Aorta (tissue), 5 donors: ENCODE measurements around the gene TCEAL3. TPM values are rescaled to one million over a fixed set of nuclear protein-coding genes. Genes with fewer than 3 reads are reported as not detected.

Experiments
- ATAC-seq: fragments of 200-7000 bp; cut with Tn5 transposase; one replicate; pipeline ENCODE4 v1.9.1; 2022; ENCODE audit warnings: moderate library complexity; ENCODE audit not compliant: low FRiP score
- DNase-seq, 2 donors: peaks; one replicate each; pipeline ENCODE4 v3.0.0-alpha.2; 2020
- H3K27ac ChIP-seq, 2 donors: one replicate each; pipeline ENCODE4 v1.5.1; 2013; ENCODE audit warnings: low read length in 2 of 2, mild to moderate bottlenecking in 2 of 2, moderate library complexity in 2 of 2, control low read depth in 1 of 2, inconsistent platforms in 1 of 2, low read depth in 1 of 2
- H3K27me3 ChIP-seq, 2 donors: one replicate each; pipeline ENCODE4 v1.6.1; 2013; ENCODE audit warnings: control low read depth in 1 of 2, low read length in 1 of 2, mild to moderate bottlenecking in 1 of 2, moderate library complexity in 1 of 2; ENCODE audit not compliant: insufficient read depth in 2 of 2, control insufficient read depth in 1 of 2
- H3K36me3 ChIP-seq, 2 donors: one replicate each; pipeline ENCODE4 v1.6.1; 2013; ENCODE audit warnings: control low read depth in 1 of 2, low read length in 1 of 2, mild to moderate bottlenecking in 1 of 2; ENCODE audit not compliant: insufficient read depth in 2 of 2, control insufficient read depth in 1 of 2
- H3K4me1 ChIP-seq, 2 donors: one replicate each; pipeline ENCODE4 v1.6.1; 2013; ENCODE audit warnings: low read length in 2 of 2, control low read depth in 1 of 2, mild to moderate bottlenecking in 1 of 2, moderate library complexity in 1 of 2; ENCODE audit not compliant: insufficient read depth in 2 of 2, control insufficient read depth in 1 of 2
- H3K4me3 ChIP-seq, 2 donors: one replicate each; pipeline ENCODE4 v1.5.1; 2013; ENCODE audit warnings: low read length in 2 of 2, control low read depth in 1 of 2, mild to moderate bottlenecking in 1 of 2
- H3K9me3 ChIP-seq: one replicate; pipeline ENCODE4 v1.6.1; 2013; ENCODE audit warnings: mild to moderate bottlenecking, low read length; ENCODE audit not compliant: control insufficient read depth
- WGBS, 2 donors: extraction: QIAGEN DNeasy Blood & Tissue Kit; methylation state at CpG; one replicate each; pipeline ENCODE4 v1.1.7; 2013; 5-methylcytosine and 5-hydroxymethylcytosine counted together
- intact Hi-C, 2 donors: fragments of 100-400 bp; cut with DNase I; formaldehyde crosslinking; loops; one replicate each; pipeline versions ENCODE4 v1.14.2 to v1.15.0; 2022
- polyA plus RNA-seq, 2 donors: library from polyadenylated mRNA; stranded (reverse); fragments of 200-250 nt; gene quantifications; one replicate each; pipeline ENCODE4 v1.2.3, GENCODE V29; 2013
- total RNA-seq, 2 donors: library from RNA; stranded (reverse); fragmentation: NEBNext Ultra II Directional; extraction: Animal tissue kit (Norgen Biotek cat#: 25700); gene quantifications; one replicate each; pipeline ENCODE4 v1.2.1, GENCODE V29; 2021
- donor health status: healthy with polysubstance abuse.
- donor health status: Bipolar disorder and iron deficiency.
- donor health status: DM: no; HTN: no; CAD: no.
- donor health status: DM: no; HTN: no; CAD: no.
- donor health status: DM: yes; HTN: yes; CAD: no.

Gene TCEAL3
- total and polyA plus RNA-seq, 4 donors, result 34.6 to 392 (median 163) TPM

DNA sequence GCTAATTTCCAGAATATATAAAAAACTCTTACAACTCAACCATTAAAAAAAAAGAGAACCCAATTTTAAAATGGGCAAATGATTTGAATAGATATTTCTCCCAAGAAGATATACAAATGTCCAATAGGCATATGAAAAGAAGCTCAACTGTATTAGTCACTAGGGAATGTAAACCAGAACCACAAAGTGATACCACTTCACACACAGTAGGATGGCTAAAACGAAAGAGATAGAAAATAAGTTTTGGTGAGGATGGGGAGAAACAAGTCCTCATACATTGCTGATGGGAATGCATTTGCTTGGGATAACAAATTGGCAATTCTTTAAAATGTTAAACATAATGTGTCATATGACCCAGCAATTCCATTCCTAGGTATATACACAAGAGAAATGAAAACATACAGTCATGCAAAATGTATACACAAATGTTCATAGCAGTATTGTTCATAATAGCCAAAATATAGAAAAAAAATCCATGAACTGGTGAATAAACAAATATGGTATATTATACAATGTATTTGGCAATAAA, 5.7 kb downstream of the TCEAL3 start:
- Histone ChIP-seq H3K9me3 (no peaks in the 10 kb centered on the region), H3K36me3 (no peaks in the 10 kb centered on the region), H3K4me3 (no peak overlapping the region), H3K4me1 (no peaks in the 10 kb centered on the region), H3K27ac (no peak overlapping the region), H3K27me3 (no peaks in the 10 kb centered on the region)
- ATAC-seq, result no peak
- no peak for DNase-seq
- intact Hi-C loops, result no loop called here
- 51 to 80% methylated on average over 1 of the region's 1 CpG for WGBS, 2 donors

DNA sequence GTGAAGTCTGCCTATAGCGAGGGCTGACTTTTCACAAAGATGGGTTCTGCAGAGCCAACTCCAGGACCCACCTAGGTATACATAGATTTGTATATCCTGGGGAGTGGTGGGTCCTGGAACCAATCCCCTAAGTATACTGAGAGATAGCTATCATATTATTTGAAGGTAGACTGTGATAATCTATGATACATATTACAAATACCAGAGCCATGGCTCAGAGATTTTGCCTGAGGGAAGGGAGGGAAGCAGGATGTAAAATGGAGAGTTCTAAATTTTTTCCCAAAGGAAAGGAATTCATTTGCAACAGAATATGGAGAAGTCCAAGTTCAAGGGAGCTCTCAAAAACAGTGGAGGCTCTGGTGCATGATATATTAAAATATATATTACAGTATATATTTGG, 7.2 kb downstream of the TCEAL3 start:
- no peak overlapping the region for H3K4me3 ChIP-seq
- intact Hi-C loops, result no loop called here
- 79 to 96% methylated on average over 1 of the region's 1 CpG for WGBS, 2 donors
- no peak overlapping the region for H3K27ac ChIP-seq
- no peak for DNase-seq
- H3K27me3 ChIP-seq, result no peaks in the 10 kb centered on the region
- H3K4me1 ChIP-seq, result no peaks in the 10 kb centered on the region
- H3K36me3 ChIP-seq, result no peaks in the 10 kb centered on the region
- no peak for ATAC-seq
- H3K9me3 ChIP-seq, result no peaks in the 10 kb centered on the region

DNA sequence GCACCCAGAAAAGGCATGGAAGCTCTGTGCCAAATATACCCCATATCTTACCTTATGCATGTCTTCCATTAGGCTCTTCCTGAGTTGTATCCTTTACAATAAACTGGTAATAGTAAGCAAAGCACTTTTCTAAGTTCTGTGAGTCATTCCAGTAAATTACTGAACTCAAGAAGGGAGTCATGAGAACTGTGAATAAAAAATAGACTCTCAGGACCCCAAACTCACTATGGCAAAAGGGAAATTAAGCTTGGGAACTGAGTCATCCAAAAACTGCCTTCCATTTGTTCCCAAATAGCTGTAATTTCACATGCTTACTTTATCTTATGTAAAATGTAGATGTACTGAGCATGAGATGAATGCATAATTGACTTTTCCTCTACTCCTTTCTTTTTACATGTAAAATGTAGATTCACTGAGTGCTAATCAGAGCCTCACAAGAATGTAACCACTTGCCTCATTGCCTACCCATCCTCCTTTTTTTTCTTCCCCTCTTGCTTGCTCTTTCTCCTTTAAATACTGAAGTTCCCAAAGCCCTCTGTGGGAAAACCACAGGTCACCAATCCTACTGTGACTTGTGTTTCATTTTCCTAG, 8.1 kb downstream of the TCEAL3 start:
- ATAC-seq, result no peak
- intact Hi-C loops, result no loop called here
- H3K4me1 ChIP-seq, result no peaks in the 10 kb centered on the region

DNA sequence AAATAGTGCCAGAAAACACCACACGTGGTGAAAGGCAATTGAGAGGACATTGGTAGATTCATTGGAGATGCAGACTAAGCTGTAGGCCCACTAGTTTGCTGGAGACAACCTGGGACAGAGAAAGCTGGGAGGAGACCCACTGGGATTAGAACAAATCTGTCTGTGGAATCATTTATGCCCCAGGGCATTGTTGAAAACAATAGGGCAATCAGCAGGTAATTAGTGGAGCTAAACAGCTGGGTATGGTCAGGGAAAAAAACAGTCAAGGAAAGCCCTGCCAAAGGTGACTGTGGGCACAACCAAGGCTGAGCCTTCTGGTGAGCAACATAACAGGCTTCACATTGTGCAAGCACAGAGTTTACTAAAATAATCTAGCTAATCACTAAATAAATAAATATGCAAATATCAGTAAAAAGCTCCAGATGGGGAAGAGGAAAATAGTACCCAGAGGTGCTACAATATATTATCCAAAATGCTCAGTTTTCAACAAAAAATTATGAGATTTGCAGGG, 9.0 kb downstream of the TCEAL3 start:
- no peaks in the 10 kb centered on the region for H3K9me3 ChIP-seq
- H3K27me3 ChIP-seq, result no peaks in the 10 kb centered on the region
- no peaks in the 10 kb centered on the region for H3K36me3 ChIP-seq
- intact Hi-C loops, result no loop called here
- no peak overlapping the region for H3K4me3 ChIP-seq
- no peak overlapping the region for H3K27ac ChIP-seq
- H3K4me1 ChIP-seq, result no peaks in the 10 kb centered on the region
- no peak for ATAC-seq
- DNase-seq, result no peak
- 23 to 37% methylated on average over 1 of the region's 1 CpG for WGBS, 2 donors

More for the DNA sequence above, 8.1 kb downstream of the TCEAL3 start:
- Histone ChIP-seq H3K9me3 (no peaks in the 10 kb centered on the region), H3K27ac (no peak overlapping the region), H3K27me3 (no peaks in the 10 kb centered on the region), H3K36me3 (no peaks in the 10 kb centered on the region), H3K4me3 (no peak overlapping the region)
- no peak for DNase-seq

DNA sequence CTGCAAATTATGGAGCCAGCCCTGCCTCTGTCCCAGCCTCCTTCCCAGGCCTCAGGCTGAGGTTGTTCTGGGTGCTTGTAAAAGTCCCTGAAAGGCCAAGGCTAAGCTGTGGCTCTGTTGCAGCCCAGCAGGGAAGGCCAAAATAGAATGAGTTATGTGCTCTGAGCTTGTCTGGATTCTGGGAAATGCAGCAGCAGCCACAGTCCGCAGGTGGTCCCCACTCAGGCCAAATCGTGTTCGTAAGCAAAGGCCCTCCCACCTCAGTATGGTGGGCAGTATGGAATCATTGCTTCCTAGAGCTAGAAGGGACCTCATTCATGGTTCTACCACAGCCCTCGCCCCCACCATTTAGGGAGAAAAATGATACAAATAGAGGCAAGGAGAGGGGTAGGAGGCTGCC, 16.3 kb downstream of the TCEAL3 start:
- no peak overlapping the region for H3K4me3 ChIP-seq
- no peaks in the 10 kb centered on the region for H3K36me3 ChIP-seq
- 32 to 44% methylated on average over 4 of the region's 4 CpGs for WGBS, 2 donors
- DNase-seq, result no peak
- no peaks in the 10 kb centered on the region for H3K4me1 ChIP-seq
- intact Hi-C loops, result no loop called here
- H3K9me3 ChIP-seq, result no peaks in the 10 kb centered on the region
- H3K27me3 ChIP-seq, result no peaks in the 10 kb centered on the region
- peak overlapping the region in 1 of 2 donors; percentile 13 for H3K27ac ChIP-seq
- peak; percentile 8 for ATAC-seq

DNA sequence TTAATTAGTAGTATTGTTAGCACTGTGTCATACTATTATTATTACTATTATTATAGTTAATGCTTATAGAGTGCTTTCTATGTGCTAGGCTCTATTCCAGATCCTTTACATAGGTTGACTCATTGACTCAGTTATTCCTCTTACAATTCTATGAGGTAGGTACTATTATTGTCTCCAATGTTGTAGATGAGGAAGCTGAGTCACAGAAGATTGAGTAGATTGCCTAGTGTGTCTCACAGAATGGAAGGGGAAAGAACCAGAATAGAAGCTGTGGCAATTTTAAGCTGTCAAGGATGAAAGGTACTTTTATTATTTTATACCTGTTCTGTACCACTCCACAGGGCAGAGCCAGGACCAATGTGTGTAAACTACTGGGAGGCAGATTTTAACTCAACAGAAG, 19.1 kb downstream of the TCEAL3 start:
- Histone ChIP-seq H3K4me1 (no peaks in the 10 kb centered on the region), H3K27ac (no peak overlapping the region), H3K36me3 (no peaks in the 10 kb centered on the region), H3K4me3 (no peak overlapping the region), H3K9me3 (no peaks in the 10 kb centered on the region), H3K27me3 (no peaks in the 10 kb centered on the region)
- intact Hi-C loops, result loop anchor here (5.0 kb wide), 1 partner anchor 55 kb away; no protein-coding TSS in a partner anchor
- DNase-seq, result no peak
- ATAC-seq, result no peak

DNA sequence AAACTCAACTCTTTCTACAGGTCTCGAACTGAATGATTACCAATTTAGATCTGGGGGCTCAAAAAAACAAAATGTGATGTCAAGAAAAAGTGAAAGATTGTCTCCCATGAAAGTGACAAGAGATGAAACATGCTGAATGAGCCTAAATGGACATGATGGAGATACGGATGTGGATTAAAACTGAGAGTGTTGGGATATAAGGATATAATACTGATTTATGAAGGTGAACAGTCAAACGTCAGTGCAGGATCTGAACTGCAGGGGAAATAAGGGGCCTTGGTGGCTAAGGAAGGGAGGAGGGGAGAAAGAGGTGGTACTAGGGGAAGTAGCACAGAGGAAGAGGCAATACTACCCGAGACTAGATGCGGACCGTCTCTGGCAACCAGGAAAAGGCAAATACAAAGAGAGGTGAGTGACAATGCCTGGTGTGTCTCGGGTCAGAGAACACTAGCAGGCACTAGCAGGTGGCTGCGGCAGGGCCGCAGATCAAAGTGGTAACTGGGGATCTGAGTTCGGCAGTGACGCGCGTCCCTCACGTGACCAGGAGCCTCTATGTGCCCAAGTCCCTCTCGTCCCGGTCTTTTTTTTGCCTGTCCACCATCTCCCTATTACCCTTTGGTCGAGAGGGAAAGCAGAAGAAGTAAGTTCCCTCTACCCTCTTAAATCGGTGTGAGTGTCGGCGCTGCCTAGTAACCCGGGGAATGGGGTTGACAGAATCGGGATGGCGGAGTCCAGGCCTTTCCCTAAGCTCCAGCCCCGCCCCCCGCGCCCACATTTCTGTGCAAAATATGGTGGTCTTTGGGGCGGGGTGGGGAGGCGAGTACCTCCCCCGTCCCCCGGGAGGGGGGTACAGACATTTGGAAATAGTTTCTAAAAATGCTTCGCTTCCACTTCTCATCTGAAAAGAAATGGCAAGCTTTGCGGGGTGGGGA, 20.9 kb downstream of the TCEAL3 start, which contains the start of gene TCEAL1:
Gene TCEAL1, plus strand, starts transcription at position 590 of the 932 bp plus-strand sequence. CDS start 942 bp downstream, outside the sequence.
- WGBS, 2 donors, result 1 to 26% methylated on average over 32 of the region's 32 CpGs
- Histone ChIP-seq H3K9me3 (no peaks in the 10 kb centered on the region), H3K4me3 (peak within 1 kb of the TSS; percentile 44 to 92), H3K4me1 (no peaks in the 10 kb centered on the region), H3K36me3 (no peaks in the 10 kb centered on the region), H3K27ac (peak within 1 kb of the TSS; percentile 47 to 88), H3K27me3 (no peaks in the 10 kb centered on the region)
- ATAC-seq, result peak; percentile 72
- DNase-seq, result peak; percentile 72 to 88
- intact Hi-C loops, result loop anchor here (2.0 to 5.0 kb wide), 2 partner anchors 42 to 54 kb away; no protein-coding TSS in a partner anchor

DNA sequence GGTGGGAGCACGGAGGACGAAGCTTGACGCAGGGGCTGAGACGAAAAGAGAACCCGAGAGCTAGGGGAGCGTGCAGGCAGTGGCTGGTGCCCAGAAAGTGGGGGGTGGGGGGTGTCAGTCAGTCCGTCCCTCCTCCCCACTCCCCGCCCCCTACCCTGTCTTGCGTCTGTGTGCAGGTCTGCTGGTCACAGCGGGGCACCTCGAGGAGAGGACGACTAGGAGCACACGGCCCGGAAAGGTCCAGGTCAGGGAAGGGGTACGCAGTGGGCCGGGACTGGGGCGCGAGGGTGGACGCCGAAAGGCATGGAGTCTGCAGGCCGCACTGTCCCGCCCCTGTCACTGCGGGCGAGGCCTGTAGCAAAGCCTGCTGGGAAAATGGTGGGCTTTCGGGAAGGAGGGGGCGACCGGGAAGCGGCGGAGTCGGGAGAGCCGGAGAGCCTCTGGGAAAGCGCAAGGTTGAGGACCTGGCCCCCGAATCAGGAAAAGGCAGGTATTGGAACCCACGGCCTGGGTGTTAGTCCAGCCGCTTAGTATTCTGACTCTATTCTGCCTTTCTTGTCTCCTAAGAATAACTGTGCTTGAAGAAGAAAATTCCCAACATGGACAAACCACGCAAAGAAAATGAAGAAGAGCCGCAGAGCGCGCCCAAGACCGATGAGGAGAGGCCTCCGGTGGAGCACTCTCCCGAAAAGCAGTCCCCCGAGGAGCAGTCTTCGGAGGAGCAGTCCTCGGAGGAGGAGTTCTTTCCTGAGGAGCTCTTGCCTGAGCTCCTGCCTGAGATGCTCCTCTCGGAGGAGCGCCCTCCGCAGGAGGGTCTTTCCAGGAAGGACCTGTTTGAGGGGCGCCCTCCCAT, 21.8 kb downstream of the TCEAL3 start:
- peak; percentile 76 to 86 for DNase-seq
- intact Hi-C loops, result loop anchor here (2.0 to 10.0 kb wide), 3 partner anchors 43 to 95 kb away; no protein-coding TSS in a partner anchor
- 0 to 17% methylated on average over 48 to 49 of the region's 49 CpGs for WGBS, 2 donors

More for the DNA sequence above, 21.8 kb downstream of the TCEAL3 start:
- Histone ChIP-seq H3K27me3 (no peaks in the 10 kb centered on the region), H3K4me1 (no peaks in the 10 kb centered on the region), H3K27ac (peak overlapping the region; percentile 47 to 88), H3K36me3 (no peaks in the 10 kb centered on the region), H3K9me3 (no peaks in the 10 kb centered on the region), H3K4me3 (peak overlapping the region; percentile 44 to 92)
- ATAC-seq, result peak; percentile 93
